PC-3 (cell line): ENCODE data around the gene EVC. TPM values are rescaled to one million over a fixed set of nuclear protein-coding genes. Genes with fewer than 3 reads are reported as not detected.

Source experiments
- ATAC-seq: fragments of 200-7000 bp; cut with Tn5 transposase; 2 replicates; pipeline ENCODE4 v1.9.1; 2020; ENCODE audit warnings: mild to moderate bottlenecking, moderate library complexity
- BruUV-seq: library from RNA; stranded (reverse); fragments of 400-500 nt; replicated peaks from 2 replicates; lab custom pipeline; 2021; lab: Mats Ljungman, UMichigan
- CTCF ChIA-PET: fragments of 300-600 bp; sonication (Branson Sonifier 250); formaldehyde crosslinking; loops from one replicate; lab custom pipeline; 2022; ENCODE audit warnings: antibody characterized with exemption; lab: Charles Lee
- POLR2A ChIA-PET: fragments of 300-600 bp; sonication (Branson Sonifier 250); formaldehyde crosslinking; loops from one replicate; lab custom pipeline; 2022; ENCODE audit warnings: antibody characterized with exemption; ENCODE audit not compliant: unreplicated experiment; lab: Charles Lee
- DNase-seq: peaks from one replicate; pipeline ENCODE4 v3.0.0-alpha.2; 2015
- H2AFZ ChIP-seq: fragments of 300-600 bp; sonication (generic); 2 replicates; pipeline ENCODE4 v1.6.0; 2016; ENCODE audit warnings: antibody characterized with exemption, low read length
- H3F3A ChIP-seq: fragments of 300-600 bp; sonication (generic); one replicate; pipeline ENCODE4 v1.6.0; 2017; ENCODE audit warnings: antibody characterized with exemption, low read length, control low read depth, mild to moderate bottlenecking; ENCODE audit not compliant: unreplicated experiment
- H3K27ac ChIP-seq: fragments of 300-600 bp; sonication (generic); 2 replicates; pipeline ENCODE4 v1.5.1; 2016; ENCODE audit warnings: mild to moderate bottlenecking, low read length
- H3K27me3 ChIP-seq: fragments of 300-600 bp; sonication (generic); 2 replicates; pipeline ENCODE4 v1.6.1; 2016; ENCODE audit warnings: low read length, mixed read lengths
- H3K36me3 ChIP-seq: fragments of 300-600 bp; sonication (generic); 2 replicates; pipeline ENCODE4 v1.6.1; 2016; ENCODE audit warnings: low read depth, mixed run types, low read length, mixed read lengths
- H3K4me1 ChIP-seq: fragments of 300-600 bp; sonication (generic); 2 replicates; pipeline ENCODE4 v1.5.1; 2016; ENCODE audit warnings: low read length; ENCODE audit not compliant: insufficient read depth
- H3K4me2 ChIP-seq: fragments of 300-600 bp; sonication (generic); 2 replicates; pipeline ENCODE4 v1.6.0; 2016; ENCODE audit warnings: low read length
- H3K4me3 ChIP-seq: fragments of 300-600 bp; sonication (generic); 2 replicates; pipeline ENCODE4 v1.5.1; 2016; ENCODE audit warnings: mild to moderate bottlenecking, low read length, mixed read lengths
- H3K79me2 ChIP-seq: fragments of 300-600 bp; sonication (generic); 2 replicates; pipeline ENCODE4 v1.6.1; 2017; ENCODE audit warnings: low read length, mixed read lengths
- H3K9ac ChIP-seq: fragments of 300-600 bp; sonication (generic); 2 replicates; pipeline ENCODE4 v1.6.0; 2016; ENCODE audit warnings: mild to moderate bottlenecking, low read length
- H3K9me2 ChIP-seq: fragments of 300-600 bp; sonication (generic); replicated peaks from 2 replicates; pipeline ENCODE4 v1.6.1; 2016; ENCODE audit warnings: mixed run types, low read length, mixed read lengths
- H3K9me3 ChIP-seq: fragments of 300-600 bp; sonication (generic); 2 replicates; pipeline ENCODE4 v1.6.1; 2016; ENCODE audit warnings: low read length, mixed read lengths
- H4K20me1 ChIP-seq: fragments of 300-600 bp; sonication (generic); 2 replicates; pipeline ENCODE4 v1.6.1; 2016; ENCODE audit warnings: low read length, mixed read lengths
- CTCF ChIP-seq: fragments of 300-600 bp; sonication (generic); conservative IDR thresholded peaks from 2 replicates; pipeline ENCODE4 v1.5.1; 2017; ENCODE audit warnings: antibody characterized with exemption, low read depth, mild to moderate bottlenecking, low read length
- EZH2 ChIP-seq: fragments of 300-600 bp; sonication (generic); IDR thresholded peaks from one replicate; pipeline ENCODE4 v1.6.1; 2017; ENCODE audit warnings: antibody characterized with exemption, mild to moderate bottlenecking, low read length; ENCODE audit not compliant: unreplicated experiment
- EZH2phosphoT487 ChIP-seq: fragments of 300-600 bp; sonication (generic); IDR thresholded peaks from 2 replicates; pipeline ENCODE4 v1.6.1; 2018; ENCODE audit warnings: mild to moderate bottlenecking, antibody characterized with exemption, low read length, borderline replicate concordance
- intact Hi-C: fragments of 100-400 bp; cut with micrococcal nuclease; formaldehyde crosslinking; loops from 2 replicates; pipeline ENCODE4 v1.9.0; 2023
- total RNA-seq: library from RNA; depleted of rRNA; stranded (reverse); fragments of >200 nt; gene quantifications from 2 replicates; pipeline ENCODE4 v1.2.3, GENCODE V29; 2014

EVC gene
- total RNA-seq, 1 experiment from 2014 or later, result 22.7 TPM

- no TSS peak for BruUV-seq
- no peak for ATAC-seq
- H3K9me3 ChIP-seq, result no peaks in the 10 kb centered on the region
- ChIA-PET POLR2A (no interaction called here), CTCF (no interaction called here)
- no peak overlapping the region for H2AFZ ChIP-seq
- no peaks in the 10 kb centered on the region; the same call in 1 of the 2 replicates for H3K36me3 ChIP-seq
- H4K20me1 ChIP-seq, result no peaks in the 10 kb centered on the region
- no peaks in the 10 kb centered on the region for H3K27me3 ChIP-seq
- no peaks in the 10 kb centered on the region for H3K79me2 ChIP-seq
- TF ChIP-seq CTCF, result no peak
- H3F3A ChIP-seq, result no peaks in the 10 kb centered on the region
- no peaks in the 10 kb centered on the region for H3K4me1 ChIP-seq
- no peak overlapping the region for H3K9ac ChIP-seq
- DNase-seq, result no peak
- intact Hi-C loops, result no loop called here
- H3K9me2 ChIP-seq, result no peaks in the 10 kb centered on the region
- no peak overlapping the region for H3K27ac ChIP-seq
- H3K4me2 ChIP-seq, result no peak overlapping the region
- no peak overlapping the region for H3K4me3 ChIP-seq
These were observed 104.6 kb downstream of the EVC start for GRCh38 chr4:5815641-5816040.

- Histone ChIP-seq H2AFZ (no peak overlapping the region), H3K4me1 (no peaks in the 10 kb centered on the region), H3K79me2 (no peaks in the 10 kb centered on the region), H3K27ac (no peak overlapping the region), H3K36me3 (no peaks in the 10 kb centered on the region; the same call in 1 of the 2 replicates), H3K4me2 (no peak overlapping the region), H3F3A (no peaks in the 10 kb centered on the region), H4K20me1 (no peaks in the 10 kb centered on the region), H3K27me3 (no peaks in the 10 kb centered on the region), H3K4me3 (no peak overlapping the region), H3K9ac (no peak overlapping the region), H3K9me3 (no peaks in the 10 kb centered on the region), H3K9me2 (no peaks in the 10 kb centered on the region)
- BruUV-seq, result no TSS peak
- intact Hi-C loops, result no loop called here
- ATAC-seq (no peak), DNase-seq (no peak)
- POLR2A ChIA-PET, result no interaction called here
- no peak for TF ChIP-seq CTCF
- no peak for TF ChIP-seq EZH2
- no peak for TF ChIP-seq EZH2phosphoT487
- CTCF ChIA-PET, result no interaction called here
These were observed 105.1 kb downstream of the EVC start for GRCh38 chr4:5816101-5816500.

- Histone ChIP-seq H2AFZ (no peak overlapping the region), H3K4me2 (no peak overlapping the region), H3K27me3 (no peaks in the 10 kb centered on the region), H4K20me1 (no peaks in the 10 kb centered on the region), H3K9me2 (no peaks in the 10 kb centered on the region), H3F3A (no peaks in the 10 kb centered on the region), H3K9ac (no peak overlapping the region), H3K79me2 (no peaks in the 10 kb centered on the region), H3K4me3 (no peak overlapping the region), H3K36me3 (no peaks in the 10 kb centered on the region; the same call in 1 of the 2 replicates), H3K4me1 (no peaks in the 10 kb centered on the region), H3K27ac (no peak overlapping the region), H3K9me3 (no peaks in the 10 kb centered on the region)
- intact Hi-C loops, result no loop called here
- CTCF ChIA-PET, result no interaction called here
- TF ChIP-seq EZH2phosphoT487, result no peak
- no peak for TF ChIP-seq EZH2
- TF ChIP-seq CTCF, result no peak
- no TSS peak for BruUV-seq
- no peak for DNase-seq
- no peak for ATAC-seq
- POLR2A ChIA-PET, result no interaction called here
These were observed 105.9 kb downstream of the EVC start for GRCh38 chr4:5816851-5817375.
